Osteoblast (primary cell): Measurements from ENCODE around the gene CCAR1. TPM values are rescaled to one million over a fixed set of nuclear protein-coding genes. Genes with fewer than 3 reads are reported as not detected.
"Not testable (repeated sequence)": the region's sequence is repeated elsewhere in the genome, so short reads cannot be mapped to it uniquely, and the experiment has no call there.

ENCODE experiments used
- DNase-seq: peaks from one replicate; pipeline ENCODE4 v3.0.0; 2011; ENCODE audit warnings: low spot score, mixed read lengths; ENCODE audit not compliant: insufficient read length; ENCODE audit errors: missing footprints
- H2AFZ ChIP-seq: 2 replicates; pipeline ENCODE4 v1.6.0; 2011; ENCODE audit warnings: mild to moderate bottlenecking, low read length
- H3K27ac ChIP-seq: 2 replicates; pipeline ENCODE4 v1.5.1; 2011; ENCODE audit warnings: mild to moderate bottlenecking, low read depth, low read length, moderate library complexity
- H3K27me3 ChIP-seq: 2 replicates; pipeline ENCODE4 v1.6.0; 2012; ENCODE audit warnings: mild to moderate bottlenecking, control low read depth, inconsistent platforms, low read length, moderate library complexity; ENCODE audit not compliant: insufficient read depth
- H3K36me3 ChIP-seq: 2 replicates; pipeline ENCODE4 v1.5.1; 2011; ENCODE audit warnings: mild to moderate bottlenecking, low read length, control low read depth, moderate library complexity; ENCODE audit not compliant: insufficient read depth
- H3K4me1 ChIP-seq: 2 replicates; pipeline ENCODE4 v1.5.1; 2011; ENCODE audit warnings: mild to moderate bottlenecking, low read length, control low read depth, moderate library complexity; ENCODE audit not compliant: insufficient read depth
- H3K4me2 ChIP-seq: 2 replicates; pipeline ENCODE4 v1.6.0; 2011; ENCODE audit warnings: mild to moderate bottlenecking, low read length; ENCODE audit not compliant: insufficient read depth
- H3K4me3 ChIP-seq: fragments of 200-600 bp; sonication (generic); 3 replicates; pipeline ENCODE4 v1.5.1; 2012; ENCODE audit warnings: mild to moderate bottlenecking, low read length, inconsistent platforms; ENCODE audit not compliant: insufficient read depth
- H3K79me2 ChIP-seq: 2 replicates; pipeline ENCODE4 v1.6.0; 2012; ENCODE audit warnings: mild to moderate bottlenecking, low read length, control low read depth, inconsistent platforms; ENCODE audit not compliant: insufficient read depth
- H3K9me3 ChIP-seq: 2 replicates; pipeline ENCODE4 v1.5.1; 2011; ENCODE audit warnings: low read depth, low read length, control low read depth
- H4K20me1 ChIP-seq: 2 replicates; pipeline ENCODE4 v1.6.0; 2012; ENCODE audit warnings: mild to moderate bottlenecking, low read length, control low read depth; ENCODE audit not compliant: insufficient read depth
- CTCF ChIP-seq: IDR thresholded peaks from 2 replicates; pipeline ENCODE4 v1.5.1; 2011; ENCODE audit warnings: mild to moderate bottlenecking, low read depth, low read length, moderate library complexity; ENCODE audit errors: extremely low read depth
- total RNA-seq: library from RNA; depleted of rRNA; stranded (reverse); fragments of >200 nt; gene quantifications from 2 replicates; pipeline ENCODE4 v1.2.3, GENCODE V29; 2012

Gene CCAR1
- total RNA-seq, 1 donor = 49.2 TPM

- TF ChIP-seq CTCF = no peak
- no peak overlapping the region for H3K4me2 ChIP-seq
- no peaks in the 10 kb centered on the region for H3K27me3 ChIP-seq
- H3K36me3 ChIP-seq = no peaks in the 10 kb centered on the region
- H3K79me2 ChIP-seq = no peaks in the 10 kb centered on the region
- no peak overlapping the region for H3K4me3 ChIP-seq
- DNase-seq = no peak
- H2AFZ ChIP-seq = no peak overlapping the region
- no peaks in the 10 kb centered on the region for H3K4me1 ChIP-seq
- no peak overlapping the region for H3K27ac ChIP-seq
- no peaks in the 10 kb centered on the region for H4K20me1 ChIP-seq
- no peaks in the 10 kb centered on the region for H3K9me3 ChIP-seq
These were observed 20.8 kb upstream of the CCAR1 start for GRCh38 chr10:68700197-68700596.

- no peaks in the 10 kb centered on the region for H3K36me3 ChIP-seq
- no peak overlapping the region for H3K27ac ChIP-seq
- H3K4me3 ChIP-seq = no peak overlapping the region
- H2AFZ ChIP-seq = no peak overlapping the region
- H4K20me1 ChIP-seq = no peaks in the 10 kb centered on the region
- H3K4me1 ChIP-seq = no peaks in the 10 kb centered on the region
- no peak for TF ChIP-seq CTCF
- H3K27me3 ChIP-seq = no peaks in the 10 kb centered on the region
- no peaks in the 10 kb centered on the region for H3K9me3 ChIP-seq
- H3K79me2 ChIP-seq = no peaks in the 10 kb centered on the region
- no peak for DNase-seq
- no peak overlapping the region for H3K4me2 ChIP-seq
These were observed 15.5 kb upstream of the CCAR1 start for GRCh38 chr10:68705548-68705947.

- H3K4me2 ChIP-seq, H3K36me3 ChIP-seq, H4K20me1 ChIP-seq, H3K4me1 ChIP-seq, H3K4me3 ChIP-seq, H3K79me2 ChIP-seq, H3K27ac ChIP-seq, H3K27me3 ChIP-seq, DNase-seq, H3K9me3 ChIP-seq, H2AFZ ChIP-seq: not testable (repeated sequence)
These were observed 12.1 kb upstream of the CCAR1 start for GRCh38 chr10:68708987-68709386.

- not testable (repeated sequence) for H3K4me2 ChIP-seq, H3K36me3 ChIP-seq, H3K9me3 ChIP-seq, H3K4me1 ChIP-seq, H2AFZ ChIP-seq, H3K27ac ChIP-seq, H3K79me2 ChIP-seq, H4K20me1 ChIP-seq, H3K4me3 ChIP-seq, DNase-seq, H3K27me3 ChIP-seq
These were observed 8.0 kb upstream of the CCAR1 start for GRCh38 chr10:68713065-68713464.

GRCh38 chr10:68717435-68717834 is 3.6 kb upstream of the CCAR1 start:
- H3K4me1 ChIP-seq = peaks cover 5% of the 10 kb centered on the region
- H2AFZ ChIP-seq = no peak overlapping the region
- no peaks in the 10 kb centered on the region for H3K9me3 ChIP-seq
- H3K4me3 ChIP-seq = no peak overlapping the region
- H3K79me2 ChIP-seq = peaks cover 15% of the 10 kb centered on the region
- H3K36me3 ChIP-seq = no peaks in the 10 kb centered on the region
- no peak for DNase-seq
- H4K20me1 ChIP-seq = no peaks in the 10 kb centered on the region
- H3K27me3 ChIP-seq = no peaks in the 10 kb centered on the region
- no peak overlapping the region for H3K4me2 ChIP-seq
- no peak overlapping the region for H3K27ac ChIP-seq
- no peak for TF ChIP-seq CTCF
